Stimulated activated CD8-positive, alpha-beta memory T cell treated with anti-CD3 and anti-CD28 coated beads, Interleukin-7, amount 100 ng/mL, for 48 hours (primary cell): ENCODE results near the gene VCAM1.

Experiments used
- DNase-seq, 2 donors: peaks; one replicate each; pipeline ENCODE4 v3.0.0-alpha.2; 2020; ENCODE audit warnings: low read depth in 1 of 2; ENCODE audit errors: extremely low read depth in 1 of 2

The VCAM1 gene

GRCh38 chr1:100721526-100722207, 2.1 kb downstream of the VCAM1 start:
- no peak for DNase-seq

- DNase-seq = no peak
Measured at GRCh38 chr1:100722221-100722620, 2.7 kb downstream of the VCAM1 start.

GRCh38 chr1:100724281-100724680, 4.7 kb downstream of the VCAM1 start:
- DNase-seq = no peak

- DNase-seq = no peak
Measured at GRCh38 chr1:100730130-100730529, 10.6 kb downstream of the VCAM1 start.

- no peak for DNase-seq
Measured at GRCh38 chr1:100731309-100731708, 11.8 kb downstream of the VCAM1 start.

- DNase-seq = no peak
Measured at GRCh38 chr1:100731758-100732157, 12.2 kb downstream of the VCAM1 start.

GRCh38 chr1:100734676-100735075, 15.1 kb downstream of the VCAM1 start:
- DNase-seq = no peak

GRCh38 chr1:100735244-100735643, 15.7 kb downstream of the VCAM1 start:
- no peak for DNase-seq

GRCh38 chr1:100736324-100736723, 16.8 kb downstream of the VCAM1 start:
- DNase-seq = no peak

- no peak for DNase-seq
Measured at GRCh38 chr1:100736746-100737145, 17.2 kb downstream of the VCAM1 start.

- no peak for DNase-seq
Measured at GRCh38 chr1:100746542-100746932, 27.0 kb downstream of the VCAM1 start.

- DNase-seq = no peak
Measured at GRCh38 chr1:100747771-100748170, 28.2 kb downstream of the VCAM1 start.

GRCh38 chr1:100750005-100750885, 30.7 kb downstream of the VCAM1 start:
- no peak for DNase-seq

- DNase-seq = no peak
Measured at GRCh38 chr1:100752791-100753190, 33.2 kb downstream of the VCAM1 start.

GRCh38 chr1:100757946-100758345, 38.4 kb downstream of the VCAM1 start:
- no peak for DNase-seq

- DNase-seq = no peak
Measured at GRCh38 chr1:100759188-100759587, 39.6 kb downstream of the VCAM1 start.

- no peak for DNase-seq
Measured at GRCh38 chr1:100760511-100760910, 41.0 kb downstream of the VCAM1 start.

GRCh38 chr1:100762461-100762860, 42.9 kb downstream of the VCAM1 start:
- DNase-seq = no peak

- DNase-seq = no peak
Measured at GRCh38 chr1:100767176-100767890, 47.8 kb downstream of the VCAM1 start.

GRCh38 chr1:100769323-100769722, 49.8 kb downstream of the VCAM1 start:
- DNase-seq = no peak

GRCh38 chr1:100769906-100770646, 50.5 kb downstream of the VCAM1 start:
- no peak for DNase-seq
